A673 (cell line): ENCODE data around the gene SENP2.
A peak's percentile ranks its signal among the peaks of the same experiment; 100 is the strongest.

Experiments
- EZH2 ChIP-seq: fragments of 200-600 bp; sonication (generic); IDR thresholded peaks from 2 replicates; pipeline ENCODE4 v1.6.1; 2017; ENCODE audit warnings: borderline replicate concordance, low read depth, mild to moderate bottlenecking, mixed read lengths, antibody characterized with exemption, low read length; ENCODE audit not compliant: poor library complexity, severe bottlenecking
- TF ChIP-seq, protein P1 (sequence below): fragments of 300-800, 200-600 bp; sonication (generic); conservative IDR thresholded peaks from 2 replicates; pipeline ENCODE4 v1.5.1; 2017; ENCODE audit warnings: low read depth, mild to moderate bottlenecking, antibody characterized with exemption, low read length, moderate library complexity, mixed read lengths

DNA sequence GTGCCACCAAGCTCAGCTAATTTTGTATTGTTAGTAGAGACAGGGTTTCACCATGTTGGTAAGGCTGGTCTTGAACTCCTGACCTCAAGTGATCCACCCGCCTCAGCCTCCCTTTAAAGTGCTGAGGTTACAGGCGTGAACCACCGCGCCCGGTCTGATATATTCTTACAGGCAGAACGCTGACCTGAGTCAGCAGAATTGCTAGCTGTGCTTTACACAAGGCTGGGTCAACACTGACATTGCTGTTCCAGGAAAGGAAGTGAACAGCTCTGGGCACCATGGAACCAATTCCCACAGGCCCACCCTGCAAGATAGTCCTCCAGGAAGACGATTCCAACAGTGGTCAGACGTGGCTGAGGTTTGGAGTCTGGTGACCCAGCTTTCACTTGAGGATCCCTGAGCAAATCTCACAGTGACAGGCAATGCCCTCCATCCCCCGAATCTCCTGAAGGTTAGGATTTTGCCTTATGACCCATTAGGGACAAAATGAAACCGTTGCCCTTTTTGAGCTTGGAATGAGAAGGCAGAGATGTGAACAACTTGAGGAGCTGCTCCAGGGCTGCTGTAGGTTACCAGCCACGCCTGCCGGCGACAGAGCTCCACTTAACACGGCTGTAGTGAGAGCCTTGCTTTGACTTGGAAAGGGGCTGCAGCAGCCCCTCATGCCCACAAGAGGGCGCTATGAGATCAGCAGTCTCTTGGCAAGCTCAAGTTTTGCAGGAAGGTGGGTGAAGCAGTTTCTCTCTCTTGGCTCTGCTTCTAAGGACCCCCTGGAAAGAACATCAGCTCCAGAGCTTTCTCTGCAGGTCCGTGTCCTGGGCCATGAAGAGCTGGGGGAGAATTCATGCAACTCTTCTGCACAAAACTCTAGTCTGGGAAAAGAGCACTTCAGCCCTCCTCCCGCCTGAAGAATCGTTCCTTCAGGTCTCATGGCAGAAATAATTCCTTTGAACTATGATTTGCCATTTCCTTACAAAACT, 74.1 kb downstream of the SENP2 start:
- TF ChIP-seq, protein P1, sequence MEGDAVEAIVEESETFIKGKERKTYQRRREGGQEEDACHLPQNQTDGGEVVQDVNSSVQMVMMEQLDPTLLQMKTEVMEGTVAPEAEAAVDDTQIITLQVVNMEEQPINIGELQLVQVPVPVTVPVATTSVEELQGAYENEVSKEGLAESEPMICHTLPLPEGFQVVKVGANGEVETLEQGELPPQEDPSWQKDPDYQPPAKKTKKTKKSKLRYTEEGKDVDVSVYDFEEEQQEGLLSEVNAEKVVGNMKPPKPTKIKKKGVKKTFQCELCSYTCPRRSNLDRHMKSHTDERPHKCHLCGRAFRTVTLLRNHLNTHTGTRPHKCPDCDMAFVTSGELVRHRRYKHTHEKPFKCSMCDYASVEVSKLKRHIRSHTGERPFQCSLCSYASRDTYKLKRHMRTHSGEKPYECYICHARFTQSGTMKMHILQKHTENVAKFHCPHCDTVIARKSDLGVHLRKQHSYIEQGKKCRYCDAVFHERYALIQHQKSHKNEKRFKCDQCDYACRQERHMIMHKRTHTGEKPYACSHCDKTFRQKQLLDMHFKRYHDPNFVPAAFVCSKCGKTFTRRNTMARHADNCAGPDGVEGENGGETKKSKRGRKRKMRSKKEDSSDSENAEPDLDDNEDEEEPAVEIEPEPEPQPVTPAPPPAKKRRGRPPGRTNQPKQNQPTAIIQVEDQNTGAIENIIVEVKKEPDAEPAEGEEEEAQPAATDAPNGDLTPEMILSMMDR, result peak; percentile 99
- TF ChIP-seq EZH2, result no peak
